CD4-positive, alpha-beta T cell treated with Interleukin-17A for 1 hour (primary cell): ENCODE measurements around the gene CCN2.

Experiments used
- DNase-seq: peaks from one replicate; pipeline ENCODE4 v3.0.0-alpha.2; 2020

The CCN2 gene, protein sequence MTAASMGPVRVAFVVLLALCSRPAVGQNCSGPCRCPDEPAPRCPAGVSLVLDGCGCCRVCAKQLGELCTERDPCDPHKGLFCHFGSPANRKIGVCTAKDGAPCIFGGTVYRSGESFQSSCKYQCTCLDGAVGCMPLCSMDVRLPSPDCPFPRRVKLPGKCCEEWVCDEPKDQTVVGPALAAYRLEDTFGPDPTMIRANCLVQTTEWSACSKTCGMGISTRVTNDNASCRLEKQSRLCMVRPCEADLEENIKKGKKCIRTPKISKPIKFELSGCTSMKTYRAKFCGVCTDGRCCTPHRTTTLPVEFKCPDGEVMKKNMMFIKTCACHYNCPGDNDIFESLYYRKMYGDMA

DNA sequence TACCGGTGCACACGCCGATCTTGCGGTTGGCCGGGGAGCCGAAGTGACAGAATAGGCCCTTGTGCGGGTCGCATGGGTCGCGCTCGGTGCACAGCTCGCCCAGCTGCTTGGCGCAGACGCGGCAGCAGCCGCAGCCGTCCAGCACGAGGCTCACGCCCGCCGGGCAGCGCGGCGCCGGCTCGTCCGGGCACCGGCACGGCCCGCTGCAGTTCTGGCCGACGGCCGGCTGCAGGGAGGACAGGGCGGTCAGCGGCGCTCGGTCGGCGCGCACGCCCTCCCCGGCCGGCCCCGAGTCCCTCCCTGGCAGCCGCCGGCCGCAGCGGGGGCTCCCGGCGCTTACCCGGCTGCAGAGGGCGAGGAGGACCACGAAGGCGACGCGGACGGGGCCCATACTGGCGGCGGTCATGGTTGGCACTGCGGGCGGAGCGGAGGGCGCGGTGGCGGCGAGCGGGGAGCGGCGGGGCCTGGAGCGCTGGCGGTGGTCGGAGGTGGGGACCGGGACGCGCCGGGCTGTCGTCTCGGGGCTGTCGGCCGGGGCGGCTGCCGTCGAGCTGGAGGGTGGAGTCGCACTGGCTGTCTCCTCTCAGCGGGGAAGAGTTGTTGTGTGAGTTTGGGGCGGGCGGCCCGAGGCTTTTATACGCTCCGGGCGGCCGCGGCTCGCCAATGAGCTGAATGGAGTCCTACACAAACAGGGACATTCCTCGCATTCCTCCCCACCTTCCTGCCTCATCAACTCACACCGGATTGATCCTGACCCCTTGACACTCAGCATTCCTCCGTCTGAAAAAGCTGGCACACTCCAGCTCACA is at the start of gene CCN2:
TSS of gene CCN2 (minus strand) at position 606 of the 809 bp plus-strand sequence. CDS start at position 406, 200 bp downstream.
- no peak for DNase-seq

DNA sequence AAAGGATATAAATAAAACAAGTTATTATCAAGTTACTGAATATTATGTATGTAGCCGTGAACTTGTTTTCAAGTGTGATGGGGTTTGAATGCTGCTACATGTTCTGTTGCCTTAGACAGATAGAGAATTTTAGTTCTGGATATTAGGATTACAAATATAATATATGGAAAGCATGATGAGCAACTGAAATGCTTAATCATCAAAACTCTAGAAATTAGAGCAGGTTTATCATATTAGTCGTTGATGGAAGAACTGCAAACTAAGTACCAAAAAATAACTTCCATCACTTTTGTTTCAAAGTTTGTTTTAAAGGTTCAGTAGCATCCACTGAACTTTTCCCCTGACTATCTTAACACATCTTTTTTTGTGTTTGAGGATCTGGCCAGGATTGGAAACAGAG is 49.1 kb upstream of the CCN2 start:
- DNase-seq: no peak

DNA sequence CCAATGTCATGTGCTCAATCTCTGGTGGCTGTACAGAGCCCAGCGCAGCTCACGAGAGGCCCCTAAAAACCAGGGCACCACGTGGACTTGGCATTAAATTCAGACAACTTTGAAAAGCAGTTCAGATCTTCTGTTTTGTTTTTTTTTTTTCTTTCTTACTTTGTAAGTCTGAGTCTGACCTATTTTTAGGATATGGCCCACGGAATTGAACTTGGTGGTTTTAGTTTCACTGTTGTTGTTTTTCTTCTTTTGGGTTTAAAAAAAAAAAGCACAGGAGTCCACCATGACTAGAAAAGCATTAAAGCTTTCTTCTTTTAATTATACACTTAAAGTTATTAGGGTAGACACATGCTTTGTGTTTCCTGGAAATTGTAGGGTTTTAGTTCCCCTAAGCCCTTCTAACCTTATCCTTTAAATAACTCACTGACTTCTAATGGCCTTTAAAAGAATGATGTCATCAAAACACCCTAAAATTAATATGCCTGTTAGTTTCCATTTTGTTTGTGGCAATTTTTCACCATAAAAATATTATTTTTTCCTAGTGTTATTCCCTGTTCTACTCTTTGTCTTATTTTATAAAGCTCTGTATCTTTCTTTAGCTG is 48.5 kb upstream of the CCN2 start:
- DNase-seq: no peak

DNA sequence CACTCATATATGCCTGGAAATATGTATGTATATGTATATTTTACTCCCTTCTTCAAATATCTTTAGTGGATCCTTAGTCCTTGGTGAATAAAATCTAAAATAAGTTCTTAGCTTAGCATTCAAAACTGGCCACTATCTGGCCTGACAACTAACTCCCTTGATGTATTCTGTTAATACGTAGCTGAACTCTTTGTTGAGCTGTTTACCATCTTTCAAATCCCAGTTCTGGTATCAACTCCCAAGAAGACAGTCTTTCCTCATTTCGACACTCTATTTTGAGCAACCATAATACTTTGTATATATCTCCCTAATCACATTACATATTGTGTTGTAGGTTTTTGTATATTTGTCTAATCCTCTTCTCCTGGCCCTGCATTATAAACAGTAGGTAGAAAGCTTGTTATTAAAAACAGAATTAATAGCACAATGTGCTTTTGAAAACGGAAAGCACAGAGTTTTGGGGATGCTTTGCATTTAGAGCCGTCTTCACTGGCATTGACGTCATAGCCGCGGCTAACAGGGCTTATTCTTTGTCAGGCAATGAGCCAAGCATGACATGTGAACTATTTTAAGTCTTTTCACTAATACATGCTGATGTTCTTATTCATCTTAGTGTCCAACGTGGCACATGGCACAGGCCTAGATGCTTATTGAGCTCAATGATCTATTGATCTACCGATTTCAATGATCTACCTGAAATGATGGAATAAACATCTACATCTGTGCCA is 47.2 kb upstream of the CCN2 start:
- no peak for DNase-seq

DNA sequence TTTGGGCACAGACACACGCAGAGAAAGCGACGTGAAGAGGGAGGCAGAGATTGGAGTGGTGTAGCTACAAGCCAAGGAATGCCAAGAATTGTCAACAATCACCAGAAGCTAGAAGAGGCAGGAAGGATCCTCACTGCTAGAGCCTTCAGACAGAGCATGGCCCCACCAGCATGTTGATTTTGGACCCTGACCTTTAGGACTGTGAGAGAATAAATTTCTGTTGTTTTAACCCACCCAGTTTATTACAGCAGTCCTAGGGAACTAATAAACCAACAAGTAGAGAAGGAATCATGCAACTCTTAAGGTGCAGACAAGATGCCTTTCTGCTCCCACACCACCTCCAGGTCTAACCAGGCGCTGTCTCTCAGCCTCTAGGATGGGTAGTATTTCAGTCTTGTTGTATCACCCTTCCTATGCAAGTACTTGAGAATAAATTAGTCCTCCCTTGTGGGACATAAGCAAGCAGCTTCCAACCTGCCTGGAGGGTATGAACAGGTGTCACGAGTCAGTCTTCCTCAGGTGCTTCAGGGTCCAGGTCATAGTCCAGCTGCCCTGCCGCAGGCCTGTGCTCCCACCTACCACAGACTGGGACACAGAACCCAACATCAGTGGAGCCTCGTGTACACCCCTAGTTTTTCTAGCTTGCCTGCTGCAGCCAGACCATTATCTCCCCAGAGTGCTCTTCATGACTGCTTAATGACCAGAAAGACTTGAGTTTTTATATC is 46.4 kb upstream of the CCN2 start:
- DNase-seq: no peak

DNA sequence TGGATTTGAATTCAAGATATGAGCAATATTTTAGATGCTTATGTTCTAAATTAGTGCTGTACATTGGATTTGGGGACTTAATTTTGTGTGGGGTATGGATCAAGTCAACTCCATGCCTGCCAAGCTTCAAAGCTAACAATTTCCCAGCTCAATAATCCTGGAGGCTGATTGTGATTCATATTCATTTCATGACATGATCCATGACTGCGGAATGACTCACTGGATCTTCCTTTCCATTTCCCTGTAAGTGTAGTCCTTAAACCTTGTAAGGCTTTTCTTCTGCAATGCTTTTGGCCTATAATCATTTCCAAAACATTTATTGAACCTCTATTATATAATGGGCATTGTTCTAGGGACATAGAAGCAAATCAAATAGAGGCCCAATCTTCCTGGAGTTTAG is 44.7 kb upstream of the CCN2 start:
- no peak for DNase-seq

DNA sequence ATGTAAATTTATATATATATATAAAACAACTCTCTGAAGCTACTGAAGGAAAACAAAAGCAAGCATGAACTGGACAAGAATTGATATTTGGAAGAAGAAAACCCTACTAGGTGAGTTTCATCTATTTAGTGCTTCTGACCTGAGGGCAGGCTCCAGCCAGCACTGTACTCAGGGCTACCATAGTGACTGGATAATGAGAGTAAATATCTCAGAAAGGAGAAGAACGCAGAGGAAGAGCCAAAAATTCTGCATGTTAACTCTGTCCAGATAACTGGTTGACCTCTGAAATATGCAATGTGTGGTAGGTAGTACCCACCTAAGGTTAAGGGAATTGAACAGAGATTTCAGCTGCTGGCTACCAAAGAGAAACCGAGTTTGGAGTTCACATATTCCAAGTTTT is 41.4 kb upstream of the CCN2 start:
- no peak for DNase-seq

DNA sequence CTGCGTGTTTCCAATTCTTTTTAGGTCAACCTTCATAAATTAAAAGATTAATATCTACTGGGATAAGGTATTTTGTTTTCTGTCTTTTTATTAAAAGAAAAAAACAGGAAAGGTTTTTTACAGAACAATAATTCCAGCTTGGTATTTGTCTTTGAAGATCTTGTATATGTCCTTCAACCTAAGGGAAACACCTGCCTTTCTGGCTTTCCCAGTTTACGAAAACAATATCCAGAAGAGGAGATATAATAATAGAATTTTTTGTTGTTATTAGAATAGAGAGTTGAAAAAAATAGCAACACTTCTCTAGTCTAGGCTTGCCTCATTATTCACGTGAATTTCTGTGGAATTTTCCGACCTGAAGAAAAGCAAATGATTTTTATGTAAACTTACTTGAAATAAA is 37.9 kb upstream of the CCN2 start:
- DNase-seq: no peak

DNA sequence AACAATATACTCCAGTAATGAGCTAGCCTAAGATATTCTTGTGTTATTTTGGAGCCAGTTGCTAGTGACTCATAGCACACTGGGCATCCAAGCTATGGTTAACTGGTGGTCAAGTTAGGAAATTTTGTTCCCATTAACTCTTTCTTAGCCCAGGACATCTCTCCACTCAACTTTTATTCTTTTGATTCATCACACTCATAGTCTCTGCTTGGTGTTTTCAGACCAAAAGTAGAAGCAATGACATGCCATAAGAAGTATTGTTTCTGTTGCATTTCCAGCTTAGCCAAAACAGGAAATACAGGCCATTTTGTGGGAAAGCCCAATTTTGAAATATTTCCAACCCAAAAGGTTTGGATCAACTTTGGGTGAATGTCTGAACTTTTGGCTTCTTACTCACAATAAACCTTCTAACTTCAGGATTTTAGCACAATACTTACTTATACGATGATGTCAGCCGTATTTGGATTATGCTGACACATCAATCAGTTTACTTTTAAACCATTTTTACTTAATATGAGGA is 31.6 kb upstream of the CCN2 start:
- DNase-seq: no peak

DNA sequence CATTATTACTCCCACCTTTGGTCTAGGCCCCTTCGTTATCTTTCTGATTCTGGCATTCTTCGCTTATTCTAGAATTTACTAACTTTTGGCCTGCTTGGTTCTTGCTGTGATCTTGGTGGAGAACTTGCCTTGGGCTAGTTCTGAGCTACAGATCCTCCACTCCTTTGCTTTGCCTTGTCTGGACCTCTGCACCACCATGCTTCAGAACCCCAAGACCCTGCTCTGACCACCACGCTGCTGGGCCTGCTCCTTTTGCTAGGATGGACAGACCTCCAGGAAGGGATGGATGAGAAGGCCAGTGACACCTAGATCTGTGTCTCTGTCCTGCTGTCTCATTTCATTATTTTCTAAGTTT is 30.4 kb upstream of the CCN2 start:
- DNase-seq: no peak

DNA sequence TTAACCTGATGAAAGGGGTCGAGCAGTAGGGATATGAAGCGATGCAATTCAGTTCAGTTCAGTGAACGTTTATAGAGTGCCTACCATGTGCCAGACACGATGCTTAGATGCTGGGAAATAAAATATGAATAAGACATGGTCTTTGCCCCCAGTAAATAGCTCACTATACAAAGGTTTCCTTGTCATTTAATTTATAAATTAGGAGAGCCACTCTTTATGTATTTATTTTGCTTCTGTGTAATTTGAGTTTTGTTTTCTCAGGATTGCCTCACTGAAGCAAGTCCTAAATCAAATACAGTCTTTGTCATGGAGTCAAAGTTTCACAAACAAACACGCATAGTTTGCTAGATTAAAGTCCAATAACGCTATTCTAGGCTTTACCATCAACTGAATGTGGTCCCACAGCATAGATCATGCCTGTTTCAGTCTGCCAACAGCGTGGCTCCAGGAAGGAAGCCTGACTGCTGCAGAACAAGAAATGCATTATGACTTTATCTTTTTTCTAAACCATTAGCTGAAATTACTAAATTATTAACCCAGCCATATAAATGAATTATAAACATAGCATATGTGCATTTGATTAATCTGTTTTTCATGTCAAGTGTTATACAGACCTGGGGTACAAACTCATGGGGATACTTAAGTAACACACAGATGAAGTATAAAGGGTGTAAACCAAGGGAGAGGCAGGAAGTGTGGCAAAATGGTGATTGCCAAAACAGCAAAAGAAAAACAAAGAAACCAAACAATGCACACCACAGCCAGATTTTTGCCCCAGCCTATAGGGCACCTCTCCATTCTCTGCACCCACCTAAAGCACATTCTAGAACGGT is 29.8 kb upstream of the CCN2 start:
- DNase-seq: no peak

DNA sequence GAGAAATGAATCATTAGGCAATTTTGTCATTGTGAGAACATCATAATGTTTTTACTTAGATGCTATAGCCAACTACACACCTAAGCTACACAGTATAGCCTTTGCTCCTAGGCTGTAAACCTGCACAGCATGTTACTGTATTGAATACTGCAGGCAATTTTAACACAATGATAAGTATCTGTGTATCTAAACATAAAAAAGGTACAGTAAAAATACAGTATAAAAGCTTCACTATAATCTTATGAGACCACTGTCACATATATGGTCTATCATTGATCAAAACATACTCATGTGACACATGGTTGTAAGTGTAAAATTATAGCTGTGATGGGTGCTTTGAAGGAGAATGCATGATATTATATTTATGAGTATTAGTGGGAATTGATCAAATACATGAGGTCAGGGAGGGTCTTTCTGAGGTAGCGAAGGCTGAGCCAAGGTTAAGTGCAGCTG is 29.2 kb upstream of the CCN2 start:
- no peak for DNase-seq

DNA sequence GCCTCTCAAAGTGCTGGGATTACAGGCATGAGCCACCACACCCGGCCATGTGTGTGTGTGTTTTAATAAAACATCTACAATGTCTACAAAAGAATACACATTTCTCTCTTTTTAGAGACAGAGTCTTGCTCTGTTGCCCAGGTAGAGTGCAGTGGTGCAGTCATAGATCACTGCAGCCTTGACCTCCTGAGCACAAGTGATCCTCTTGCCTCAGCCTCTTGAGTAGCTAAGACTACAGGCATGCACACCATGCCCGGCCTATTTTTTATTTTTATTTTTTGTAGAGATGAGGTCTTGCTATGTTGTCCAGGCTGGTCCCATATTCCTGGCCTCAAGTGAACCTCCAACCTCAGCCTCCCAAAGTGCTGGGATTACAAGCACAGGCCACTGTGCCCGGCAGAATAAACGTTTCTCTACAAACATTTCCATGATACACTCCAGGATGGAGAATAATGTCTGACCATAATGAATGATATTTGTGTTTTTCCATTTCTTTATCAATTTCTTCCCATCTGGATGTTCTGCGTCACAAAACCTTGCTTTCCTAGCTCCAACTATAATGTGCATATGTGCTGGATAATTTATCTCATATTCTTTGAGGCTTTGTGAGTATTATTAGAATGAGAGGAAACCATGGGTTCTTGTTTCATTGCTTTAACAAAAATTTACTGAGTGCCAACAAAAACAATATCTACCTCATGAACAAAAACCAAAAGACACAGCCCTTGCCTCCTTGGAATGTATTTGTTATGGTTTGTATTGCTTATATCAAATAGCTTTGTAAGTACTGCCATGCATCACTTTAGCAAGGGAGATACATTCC is 28.6 kb upstream of the CCN2 start:
- DNase-seq: no peak

DNA sequence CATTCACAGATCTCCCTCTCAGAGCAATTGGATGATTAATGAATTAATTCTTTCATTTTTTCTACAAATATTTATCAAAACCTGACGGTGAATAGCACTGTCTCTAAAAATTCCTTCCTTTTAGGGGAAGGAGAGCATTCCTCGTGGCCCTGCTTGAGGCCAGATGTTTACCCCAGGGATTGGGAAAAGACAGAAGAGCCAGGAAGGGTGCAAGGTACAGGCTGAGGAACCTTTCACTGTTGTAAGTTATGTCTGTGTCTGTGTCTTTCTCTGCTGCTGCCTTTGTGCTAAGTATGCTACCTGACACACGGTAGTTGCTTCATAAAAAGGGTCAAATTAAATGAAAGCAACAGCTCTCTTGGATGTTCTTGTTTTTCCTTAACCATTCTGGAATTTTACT is 27.4 kb upstream of the CCN2 start:
- DNase-seq: no peak

DNA sequence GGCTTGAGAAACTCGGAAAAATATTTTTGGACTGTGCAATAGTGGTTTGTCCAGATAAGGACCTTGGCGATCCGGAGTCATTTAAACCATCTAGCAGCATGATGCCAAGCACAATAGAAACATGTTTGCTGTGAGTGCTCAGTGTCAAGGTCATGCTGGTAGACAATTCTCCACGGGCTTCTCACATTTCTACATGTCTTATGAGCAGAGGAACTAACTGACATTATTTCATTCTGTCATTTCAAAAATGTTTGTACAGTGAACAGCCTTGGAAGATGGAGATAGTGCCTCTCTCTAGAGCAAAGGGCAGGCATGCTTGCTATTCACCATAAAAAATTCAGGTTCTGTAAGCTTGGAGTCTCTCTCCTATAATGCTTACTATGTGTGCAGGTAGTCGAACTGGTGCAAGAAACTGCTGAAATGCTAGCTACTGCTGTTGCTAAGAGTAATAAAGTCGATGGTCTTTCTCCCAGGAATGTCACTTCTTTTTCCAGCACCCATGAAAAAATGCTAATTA is 25.4 kb upstream of the CCN2 start:
- no peak for DNase-seq

DNA sequence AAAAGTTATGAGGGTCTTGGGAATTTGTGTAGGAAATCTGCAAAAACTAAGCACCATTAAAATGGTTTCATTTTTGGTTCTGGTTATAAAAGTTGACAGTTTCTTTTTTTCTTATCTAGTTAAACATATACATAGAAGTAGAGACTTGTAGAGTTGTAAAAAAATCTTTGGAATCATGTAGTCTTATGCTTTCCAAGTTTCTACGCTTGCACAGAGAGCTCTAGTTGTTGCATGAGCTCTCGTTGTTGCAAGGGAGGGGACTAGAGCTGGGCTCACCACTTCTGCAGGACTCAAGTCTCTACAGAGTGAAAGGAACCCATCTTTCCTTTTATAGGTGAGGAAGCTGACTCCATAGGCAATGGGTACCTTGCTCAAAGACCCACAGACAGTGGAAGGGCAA is 21.6 kb upstream of the CCN2 start:
- DNase-seq: no peak

DNA sequence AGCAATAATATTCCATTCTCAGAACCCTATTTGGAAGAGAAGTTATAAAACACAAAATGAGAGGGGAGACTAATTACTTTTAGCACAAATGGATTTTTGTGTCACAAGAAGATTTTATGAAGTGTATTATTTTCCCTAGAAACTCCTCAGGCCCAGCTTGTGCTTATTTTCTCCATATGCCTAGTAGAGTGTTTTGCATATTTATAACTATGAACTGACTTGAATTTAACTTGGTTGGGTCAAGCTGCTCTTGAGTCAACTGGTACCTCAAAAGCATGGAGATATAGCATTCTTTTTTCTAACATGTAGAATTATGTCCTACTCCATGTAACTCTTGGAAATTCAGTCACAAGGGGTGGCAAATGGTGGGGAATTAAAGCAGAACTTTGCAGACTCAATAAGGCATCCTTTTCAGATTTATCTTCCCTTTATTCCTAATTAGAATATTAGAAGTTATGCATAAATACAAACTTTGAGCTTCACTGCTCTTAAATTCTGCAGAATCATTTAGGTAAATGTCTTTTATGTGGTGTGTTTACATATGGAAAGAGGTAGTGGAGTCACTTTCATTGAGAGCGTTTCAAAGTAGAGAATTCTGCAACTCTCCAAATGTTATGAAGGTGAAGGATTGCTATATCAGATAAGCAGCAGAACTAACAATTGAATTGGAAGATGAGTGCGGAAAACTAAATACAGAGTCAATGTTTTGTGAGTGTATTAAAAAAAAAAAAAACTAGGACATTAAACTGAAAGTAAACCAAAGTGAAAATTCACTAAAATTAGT is 19.1 kb upstream of the CCN2 start:
- no peak for DNase-seq

DNA sequence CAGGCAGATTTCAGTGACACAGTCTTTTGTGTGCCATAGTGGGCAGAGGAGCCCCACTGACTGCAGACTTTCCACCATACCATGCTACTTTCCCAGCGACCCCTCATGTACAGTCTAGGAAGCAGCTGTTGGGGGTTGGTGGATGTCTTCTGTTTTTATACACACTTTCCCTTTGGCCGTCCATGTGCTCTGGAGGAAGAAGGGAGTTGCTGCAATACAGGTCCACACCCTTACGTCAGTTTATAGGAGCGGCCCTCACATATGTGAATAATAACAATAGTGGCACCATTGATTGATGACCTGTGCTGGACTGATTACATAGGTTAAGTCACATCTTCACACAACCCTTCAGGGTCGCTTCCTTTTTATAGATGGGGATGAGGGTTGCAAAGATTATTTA is 17.5 kb upstream of the CCN2 start:
- no peak for DNase-seq

DNA sequence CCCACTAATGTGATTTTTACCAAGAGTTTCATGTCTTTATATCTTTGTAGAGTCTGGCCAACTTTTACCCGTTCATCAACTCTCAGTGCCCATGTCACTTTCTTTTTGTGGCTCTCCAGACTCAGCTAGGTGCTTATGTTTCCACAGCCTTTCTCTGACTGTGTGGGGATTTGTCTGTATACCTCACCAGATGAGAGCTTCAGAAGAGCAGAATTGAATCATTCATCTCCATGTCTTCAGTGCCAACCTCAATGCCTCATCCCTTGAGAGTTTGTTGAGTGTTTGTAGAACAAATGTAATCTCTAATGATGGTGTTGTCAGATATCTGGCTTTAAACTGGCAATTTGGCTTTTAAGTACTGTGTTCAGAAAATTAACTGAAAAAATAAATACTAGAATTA is 16.8 kb upstream of the CCN2 start:
- no peak for DNase-seq
